Activated CD4-positive, CD25-positive, alpha-beta regulatory T cell treated with anti-CD3 and anti-CD28 coated beads, Interleukin-2, amount 50 U/mL, for 72 hours (primary cell): ENCODE data around the gene S1PR2.
"Not testable (repeated sequence)": the region's sequence is repeated elsewhere in the genome, so short reads cannot be mapped to it uniquely, and the experiment has no call there.

ENCODE experiments used
- DNase-seq: peaks from one replicate; pipeline ENCODE4 v3.0.0; 2021

Gene S1PR2

GRCh38 chr19:10252707-10253106 lies 21.6 kb upstream of the S1PR2 start:
- no peak for DNase-seq

GRCh38 chr19:10251792-10252694 lies 20.9 kb upstream of the S1PR2 start, which contains the start of gene MRPL4:
TSS of gene MRPL4 (plus strand) at chr19:10252214. CDS start at chr19:10252254, 40 bp downstream.
- peak; percentile 93 for DNase-seq

GRCh38 chr19:10246511-10246910 lies 15.4 kb upstream of the S1PR2 start:
- DNase-seq = no peak

GRCh38 chr19:10245189-10245939 lies 14.2 kb upstream of the S1PR2 start:
- no peak for DNase-seq

GRCh38 chr19:10243606-10244005 lies 12.5 kb upstream of the S1PR2 start:
- DNase-seq = no peak

GRCh38 chr19:10241826-10242449 lies 10.8 kb upstream of the S1PR2 start:
- not testable (repeated sequence) for DNase-seq

GRCh38 chr19:10238172-10238783 lies 7.1 kb upstream of the S1PR2 start:
- no peak for DNase-seq

GRCh38 chr19:10237702-10238101 lies 6.6 kb upstream of the S1PR2 start:
- no peak for DNase-seq

- DNase-seq = not testable (repeated sequence)
Measured at GRCh38 chr19:10235409-10235808, 4.3 kb upstream of the S1PR2 start.

GRCh38 chr19:10235003-10235402 lies 3.9 kb upstream of the S1PR2 start:
- DNase-seq = no peak

GRCh38 chr19:10233946-10234345 lies 2.8 kb upstream of the S1PR2 start:
- no peak for DNase-seq

GRCh38 chr19:10231612-10232228 lies 589 bp upstream of the S1PR2 start:
- DNase-seq = no peak

- peak; percentile 56 for DNase-seq
Measured at GRCh38 chr19:10230173-10230860, 814 bp downstream of the S1PR2 start.

- no peak for DNase-seq
Measured at GRCh38 chr19:10228920-10229319, 2.2 kb downstream of the S1PR2 start.

- DNase-seq = no peak
Measured at GRCh38 chr19:10228393-10228792, 2.7 kb downstream of the S1PR2 start.

- DNase-seq = no peak
Measured at GRCh38 chr19:10227026-10227971, 3.8 kb downstream of the S1PR2 start.

- DNase-seq = no peak
Measured at GRCh38 chr19:10226376-10227025, 4.6 kb downstream of the S1PR2 start.

- DNase-seq = no peak
Measured at GRCh38 chr19:10226021-10226375, 5.1 kb downstream of the S1PR2 start.

- DNase-seq = no peak
Measured at GRCh38 chr19:10224337-10224736, 6.8 kb downstream of the S1PR2 start.
